PFSK-1 (cell line): Measurements from ENCODE around the gene ARHGAP15.

Experiments
- FOXP2 ChIP-seq: optimal IDR thresholded peaks from 2 replicates; pipeline ENCODE3; 2011; ENCODE audit warnings: borderline replicate concordance, control low read depth, inconsistent platforms; ENCODE audit not compliant: insufficient read depth; ENCODE audit errors: extremely low read length, extremely low read depth
- POLR2AphosphoS5 ChIP-seq: IDR thresholded peaks from 2 replicates; pipeline ENCODE4 v1.6.1; 2012; ENCODE audit warnings: low read depth, mild to moderate bottlenecking, control low read depth, low read length, moderate library complexity
- SIN3A ChIP-seq: IDR thresholded peaks from 2 replicates; pipeline ENCODE4 v1.6.1; 2012; ENCODE audit warnings: mild to moderate bottlenecking, low read length, moderate library complexity, borderline replicate concordance; ENCODE audit not compliant: insufficient read depth
- TAF1 ChIP-seq: IDR thresholded peaks from 2 replicates; pipeline ENCODE4 v1.6.1; 2012; ENCODE audit warnings: low read length, control low read depth, borderline replicate concordance; ENCODE audit not compliant: insufficient read depth
- TF ChIP-seq, protein P1 (sequence below), 2 experiments: IDR thresholded peaks; 2 replicates each; pipeline versions ENCODE4 v1.6.1 to v1.8.0; 2011 to 2012; ENCODE audit warnings: low read depth in 2 of 2, low read length in 2 of 2, control low read depth in 1 of 2, inconsistent platforms in 1 of 2, mild to moderate bottlenecking in 1 of 2, moderate library complexity in 1 of 2; ENCODE audit not compliant: insufficient read depth in 1 of 2

DNA sequence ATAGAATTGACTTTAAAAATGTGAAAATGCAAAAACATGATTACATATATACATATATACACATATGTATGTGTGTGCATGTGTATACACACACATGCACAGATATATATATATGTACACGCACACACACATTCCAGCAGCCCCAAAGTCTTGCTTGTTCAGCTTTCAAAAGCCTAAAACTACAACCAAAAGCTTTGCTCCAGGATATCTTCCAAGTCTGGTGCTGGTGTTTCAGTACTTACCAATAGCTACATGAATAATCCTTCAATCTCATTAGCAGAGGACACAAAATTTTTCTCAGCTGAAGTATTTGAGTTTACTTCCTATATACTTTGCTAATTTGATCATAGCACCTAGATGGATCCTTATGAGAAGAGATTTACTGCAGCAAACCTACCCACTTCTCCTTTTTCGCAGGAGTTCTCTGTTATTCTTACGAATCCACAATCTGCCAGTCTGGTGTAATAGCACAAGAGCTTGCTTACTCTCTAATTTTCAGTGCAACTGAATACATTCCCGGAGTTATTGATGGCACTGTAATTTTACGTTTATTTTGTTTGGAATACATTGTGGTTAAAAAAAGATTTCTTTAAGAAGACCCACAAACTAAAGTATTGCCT is 553.3 kb downstream of the ARHGAP15 start:
- TF ChIP-seq SIN3A (no peak), POLR2AphosphoS5 (no peak), TAF1 (no peak), FOXP2 (no peak)
- TF ChIP-seq, protein P1, sequence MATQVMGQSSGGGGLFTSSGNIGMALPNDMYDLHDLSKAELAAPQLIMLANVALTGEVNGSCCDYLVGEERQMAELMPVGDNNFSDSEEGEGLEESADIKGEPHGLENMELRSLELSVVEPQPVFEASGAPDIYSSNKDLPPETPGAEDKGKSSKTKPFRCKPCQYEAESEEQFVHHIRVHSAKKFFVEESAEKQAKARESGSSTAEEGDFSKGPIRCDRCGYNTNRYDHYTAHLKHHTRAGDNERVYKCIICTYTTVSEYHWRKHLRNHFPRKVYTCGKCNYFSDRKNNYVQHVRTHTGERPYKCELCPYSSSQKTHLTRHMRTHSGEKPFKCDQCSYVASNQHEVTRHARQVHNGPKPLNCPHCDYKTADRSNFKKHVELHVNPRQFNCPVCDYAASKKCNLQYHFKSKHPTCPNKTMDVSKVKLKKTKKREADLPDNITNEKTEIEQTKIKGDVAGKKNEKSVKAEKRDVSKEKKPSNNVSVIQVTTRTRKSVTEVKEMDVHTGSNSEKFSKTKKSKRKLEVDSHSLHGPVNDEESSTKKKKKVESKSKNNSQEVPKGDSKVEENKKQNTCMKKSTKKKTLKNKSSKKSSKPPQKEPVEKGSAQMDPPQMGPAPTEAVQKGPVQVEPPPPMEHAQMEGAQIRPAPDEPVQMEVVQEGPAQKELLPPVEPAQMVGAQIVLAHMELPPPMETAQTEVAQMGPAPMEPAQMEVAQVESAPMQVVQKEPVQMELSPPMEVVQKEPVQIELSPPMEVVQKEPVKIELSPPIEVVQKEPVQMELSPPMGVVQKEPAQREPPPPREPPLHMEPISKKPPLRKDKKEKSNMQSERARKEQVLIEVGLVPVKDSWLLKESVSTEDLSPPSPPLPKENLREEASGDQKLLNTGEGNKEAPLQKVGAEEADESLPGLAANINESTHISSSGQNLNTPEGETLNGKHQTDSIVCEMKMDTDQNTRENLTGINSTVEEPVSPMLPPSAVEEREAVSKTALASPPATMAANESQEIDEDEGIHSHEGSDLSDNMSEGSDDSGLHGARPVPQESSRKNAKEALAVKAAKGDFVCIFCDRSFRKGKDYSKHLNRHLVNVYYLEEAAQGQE (IDR thresholded peaks at IDR 0.05; ENCODE audit: insufficient read depth in 1 of 2, low read depth in 2 of 2, low read length in 2 of 2) = no peak
